GM10847 (cell line): ENCODE measurements around the gene RNU5B-1.

Experiments used
- POLR2A ChIP-seq: IDR thresholded peaks from 2 replicates; pipeline ENCODE4 v1.6.1; 2011; ENCODE audit not compliant: insufficient read length; ENCODE audit errors: extremely low read depth

Gene RNU5B-1

GRCh38 chr15:65304381-65305149 is at the start of gene RNU5B-1:
Gene RNU5B-1 (plus strand): TSS chr15:65304677.
- peak; percentile 92 for TF ChIP-seq POLR2A

- no peak for TF ChIP-seq POLR2A
Measured at GRCh38 chr15:65254758-65255157, 49.7 kb upstream of the RNU5B-1 start.

- TF ChIP-seq POLR2A = no peak
Measured at GRCh38 chr15:65255486-65256140, 48.9 kb upstream of the RNU5B-1 start.

GRCh38 chr15:65258375-65259262 is 45.9 kb upstream of the RNU5B-1 start:
- TF ChIP-seq POLR2A = no peak

GRCh38 chr15:65259367-65259797 is 45.1 kb upstream of the RNU5B-1 start:
- no peak for TF ChIP-seq POLR2A

- TF ChIP-seq POLR2A = no peak
Measured at GRCh38 chr15:65260968-65261367, 43.5 kb upstream of the RNU5B-1 start.

GRCh38 chr15:65263313-65263712 is 41.2 kb upstream of the RNU5B-1 start:
- TF ChIP-seq POLR2A = no peak

- no peak for TF ChIP-seq POLR2A
Measured at GRCh38 chr15:65264863-65265430, 39.5 kb upstream of the RNU5B-1 start.

GRCh38 chr15:65266469-65266868 is 38.0 kb upstream of the RNU5B-1 start:
- no peak for TF ChIP-seq POLR2A

GRCh38 chr15:65268411-65268810 is 36.1 kb upstream of the RNU5B-1 start:
- TF ChIP-seq POLR2A = no peak

GRCh38 chr15:65275104-65275727 is 29.3 kb upstream of the RNU5B-1 start:
- no peak for TF ChIP-seq POLR2A

- no peak for TF ChIP-seq POLR2A
Measured at GRCh38 chr15:65275728-65276126, 28.8 kb upstream of the RNU5B-1 start.

- no peak for TF ChIP-seq POLR2A
Measured at GRCh38 chr15:65277015-65277414, 27.5 kb upstream of the RNU5B-1 start.

GRCh38 chr15:65278480-65278879 is 26.0 kb upstream of the RNU5B-1 start:
- TF ChIP-seq POLR2A = no peak
